ENCODE results near the gene SYCE3.
"Not testable (repeated sequence)": the region's sequence is repeated elsewhere in the genome, so short reads cannot be mapped to it uniquely, and the experiment has no call there.

SYCE3 gene, protein sequence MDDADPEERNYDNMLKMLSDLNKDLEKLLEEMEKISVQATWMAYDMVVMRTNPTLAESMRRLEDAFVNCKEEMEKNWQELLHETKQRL

DNA sequence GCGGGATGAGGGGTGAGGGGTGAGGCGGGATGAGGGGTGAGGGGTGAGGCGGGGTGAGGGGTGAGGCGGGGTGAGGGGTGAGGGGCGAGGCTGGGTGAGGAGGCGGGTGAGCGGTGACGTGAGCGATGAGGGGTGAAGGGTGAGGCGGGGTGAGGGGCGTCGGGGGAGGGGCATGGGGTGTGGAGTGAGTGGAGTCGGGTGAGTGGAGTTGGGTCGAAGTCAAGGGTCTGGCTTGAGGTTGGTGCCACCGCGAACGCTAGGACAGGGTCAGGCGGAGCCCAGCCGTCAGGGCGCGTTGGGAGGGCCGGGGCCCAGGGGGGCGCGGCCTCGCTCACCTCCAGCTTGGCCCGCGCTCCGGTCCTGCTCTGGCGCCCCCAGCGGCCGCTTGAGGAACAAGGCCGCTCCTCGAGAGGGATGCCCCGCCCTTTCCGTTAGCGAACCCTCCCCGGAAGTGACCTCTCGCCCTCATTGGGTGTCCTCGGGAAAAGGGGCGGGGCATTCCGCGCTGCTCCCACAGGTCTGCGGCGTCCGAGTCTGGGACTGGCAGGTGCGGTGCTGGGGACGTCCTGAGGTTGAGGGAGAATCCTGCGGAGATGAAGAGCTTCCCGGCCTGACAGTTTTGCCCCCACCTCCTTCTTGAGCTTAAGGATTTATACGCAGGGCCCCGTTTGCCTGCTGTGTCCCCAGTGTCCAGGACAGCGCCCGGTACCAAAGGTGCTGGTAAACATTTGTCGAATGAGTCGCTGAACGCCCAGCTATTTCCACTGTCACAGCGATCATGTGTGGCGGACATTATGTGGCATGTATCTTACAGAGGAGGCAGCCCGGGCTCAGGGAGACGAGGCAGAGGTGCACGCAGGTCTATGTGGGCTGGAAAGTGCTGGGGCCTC, at the start of gene SYCE3:
Gene SYCE3, minus strand, starts transcription at position 397 of the 890 bp plus-strand sequence. CDS start 6,514 bp downstream, outside the sequence.
- H3K4me1 ChIP-seq (ENCODE audit: control insufficient read depth in 1 of 2, insufficient read depth in 2 of 2, low read length in 2 of 2): peaks cover 9 to 14% of the 10 kb centered on the region in 2 donors
- H3K36me3 ChIP-seq (ENCODE audit: control insufficient read depth in 1 of 2, insufficient read depth in 2 of 2, low read length in 2 of 2): no peaks in the 10 kb centered on the region
- H3K9ac ChIP-seq (ENCODE audit: low read depth in 1 of 2, low read length in 2 of 2): peak within 1 kb of the TSS; percentile 64 to 86
- H3K27ac ChIP-seq (ENCODE audit: low read depth, low read length): peak within 1 kb of the TSS; percentile 71
- H3K4me3 ChIP-seq (ENCODE audit: low read depth in 1 of 2, low read length in 2 of 2): peak within 1 kb of the TSS; percentile 72 to 84
- H3K27me3 ChIP-seq (ENCODE audit: control insufficient read depth in 1 of 2, insufficient read depth in 2 of 2, low read length in 2 of 2): no peaks in the 10 kb centered on the region
- no peaks in the 10 kb centered on the region for H3K9me3 ChIP-seq (ENCODE audit: control insufficient read depth in 1 of 2, low read length in 2 of 2)

GRCh38 chr22:50612168-50612527, 49.4 kb upstream of the SYCE3 start:
- peaks cover 6 to 13% of the 10 kb centered on the region in 2 donors for H3K4me1 ChIP-seq (ENCODE audit: control insufficient read depth in 1 of 2, insufficient read depth in 2 of 2, low read length in 2 of 2)
- H3K9ac ChIP-seq (ENCODE audit: low read depth in 1 of 2, low read length in 2 of 2): no peak overlapping the region
- H3K27ac ChIP-seq (ENCODE audit: low read depth, low read length): no peak overlapping the region
- H3K27me3 ChIP-seq (ENCODE audit: control insufficient read depth in 1 of 2, insufficient read depth in 2 of 2, low read length in 2 of 2): peaks cover 6% of the 10 kb centered on the region in 2 donors
- H3K9me3 ChIP-seq (ENCODE audit: control insufficient read depth in 1 of 2, low read length in 2 of 2): no peaks in the 10 kb centered on the region
- H3K36me3 ChIP-seq (ENCODE audit: control insufficient read depth in 1 of 2, insufficient read depth in 2 of 2, low read length in 2 of 2): no peaks in the 10 kb centered on the region
- H3K4me3 ChIP-seq (ENCODE audit: low read depth in 1 of 2, low read length in 2 of 2): peak overlapping the region in 1 of 2 donors; percentile 29

DNA sequence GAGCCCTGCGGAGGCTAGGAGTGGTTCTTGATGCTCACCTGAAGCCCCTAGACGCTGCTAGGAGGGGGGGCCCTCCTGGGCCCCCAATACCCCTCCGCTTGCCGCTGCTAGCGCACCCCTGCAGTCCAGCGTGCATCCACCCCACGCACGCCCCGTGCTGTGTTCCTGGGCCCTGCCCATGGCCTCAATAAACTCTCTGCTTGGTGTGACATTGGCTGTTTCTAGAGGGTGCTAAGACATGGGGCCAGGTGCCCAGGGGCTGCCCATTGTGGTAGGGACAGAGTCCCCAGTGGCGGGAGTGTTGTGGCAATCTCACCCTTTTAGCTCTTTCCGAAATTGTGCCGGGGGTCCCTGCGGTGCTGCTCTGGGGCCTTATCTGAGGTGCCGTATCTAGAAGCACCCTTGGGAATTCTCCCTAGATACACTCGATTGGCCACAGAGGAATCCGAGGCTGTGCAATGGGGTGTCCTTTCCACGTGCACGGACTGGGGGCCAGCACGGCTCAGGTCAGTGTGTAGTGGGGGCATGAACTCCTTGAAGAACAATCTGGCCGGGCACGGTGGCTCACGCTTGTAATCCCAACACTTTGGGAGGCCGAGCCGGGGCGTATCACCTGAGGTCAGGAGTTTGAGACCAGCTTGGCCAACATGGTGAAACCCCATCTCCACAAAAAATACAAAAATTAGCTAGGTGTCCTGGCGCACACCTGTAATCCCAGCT, 48.8 kb upstream of the SYCE3 start:
- no peak overlapping the region for H3K27ac ChIP-seq (ENCODE audit: low read depth, low read length)
- H3K27me3 ChIP-seq (ENCODE audit: control insufficient read depth in 1 of 2, insufficient read depth in 2 of 2, low read length in 2 of 2): peaks cover 6 to 8% of the 10 kb centered on the region in 2 donors
- no peaks in the 10 kb centered on the region for H3K36me3 ChIP-seq (ENCODE audit: control insufficient read depth in 1 of 2, insufficient read depth in 2 of 2, low read length in 2 of 2)
- H3K4me1 ChIP-seq (ENCODE audit: control insufficient read depth in 1 of 2, insufficient read depth in 2 of 2, low read length in 2 of 2): peaks cover 6 to 13% of the 10 kb centered on the region in 2 donors
- no peak overlapping the region for H3K9ac ChIP-seq (ENCODE audit: low read depth in 1 of 2, low read length in 2 of 2)
- H3K4me3 ChIP-seq (ENCODE audit: low read depth in 1 of 2, low read length in 2 of 2): no peak overlapping the region
- H3K9me3 ChIP-seq (ENCODE audit: control insufficient read depth in 1 of 2, low read length in 2 of 2): no peaks in the 10 kb centered on the region

GRCh38 chr22:50610581-50610980, 47.9 kb upstream of the SYCE3 start:
- H3K4me1 ChIP-seq (ENCODE audit: control insufficient read depth in 1 of 2, insufficient read depth in 2 of 2, low read length in 2 of 2): peaks cover 6 to 13% of the 10 kb centered on the region in 2 donors
- no peaks in the 10 kb centered on the region for H3K36me3 ChIP-seq (ENCODE audit: control insufficient read depth in 1 of 2, insufficient read depth in 2 of 2, low read length in 2 of 2)
- H3K4me3 ChIP-seq (ENCODE audit: low read depth in 1 of 2, low read length in 2 of 2): no peak overlapping the region
- H3K27ac ChIP-seq (ENCODE audit: low read depth, low read length): no peak overlapping the region
- no peak overlapping the region for H3K9ac ChIP-seq (ENCODE audit: low read depth in 1 of 2, low read length in 2 of 2)
- peaks cover 6 to 12% of the 10 kb centered on the region in 2 donors for H3K27me3 ChIP-seq (ENCODE audit: control insufficient read depth in 1 of 2, insufficient read depth in 2 of 2, low read length in 2 of 2)
- H3K9me3 ChIP-seq (ENCODE audit: control insufficient read depth in 1 of 2, low read length in 2 of 2): no peaks in the 10 kb centered on the region

GRCh38 chr22:50610041-50610451, 47.3 kb upstream of the SYCE3 start:
- no peak overlapping the region for H3K9ac ChIP-seq (ENCODE audit: low read depth in 1 of 2, low read length in 2 of 2)
- H3K9me3 ChIP-seq (ENCODE audit: control insufficient read depth in 1 of 2, low read length in 2 of 2): no peaks in the 10 kb centered on the region
- peaks cover 6 to 13% of the 10 kb centered on the region in 2 donors for H3K4me1 ChIP-seq (ENCODE audit: control insufficient read depth in 1 of 2, insufficient read depth in 2 of 2, low read length in 2 of 2)
- no peak overlapping the region for H3K4me3 ChIP-seq (ENCODE audit: low read depth in 1 of 2, low read length in 2 of 2)
- H3K27me3 ChIP-seq (ENCODE audit: control insufficient read depth in 1 of 2, insufficient read depth in 2 of 2, low read length in 2 of 2): peaks cover 6 to 16% of the 10 kb centered on the region in 2 donors
- no peak overlapping the region for H3K27ac ChIP-seq (ENCODE audit: low read depth, low read length)
- no peaks in the 10 kb centered on the region for H3K36me3 ChIP-seq (ENCODE audit: control insufficient read depth in 1 of 2, insufficient read depth in 2 of 2, low read length in 2 of 2)

- H3K27me3 ChIP-seq (ENCODE audit: control insufficient read depth in 1 of 2, insufficient read depth in 2 of 2, low read length in 2 of 2): peaks cover 6 to 21% of the 10 kb centered on the region in 2 donors
Measured at GRCh38 chr22:50609599-50609998, 46.9 kb upstream of the SYCE3 start.

DNA sequence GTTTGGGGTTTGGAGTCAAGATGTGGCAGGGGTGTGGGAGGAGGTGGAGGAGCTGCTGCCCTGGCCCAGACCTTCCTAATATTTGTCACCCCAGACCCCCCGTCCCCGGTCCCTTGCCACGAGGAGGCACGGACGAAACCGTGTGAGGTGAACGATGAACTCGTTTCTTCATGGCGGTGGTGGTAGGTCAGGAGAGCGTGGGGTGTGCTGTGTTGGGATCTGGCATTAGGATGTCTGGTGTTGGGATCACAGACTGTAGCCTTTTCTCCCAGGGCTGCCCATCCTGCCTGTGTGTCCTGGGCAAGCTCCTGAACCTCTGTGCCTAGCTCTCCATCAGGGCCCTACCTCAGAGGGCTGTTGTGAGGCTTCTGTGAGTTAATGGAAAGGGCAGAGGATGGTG, 46.3 kb upstream of the SYCE3 start:
- Histone ChIP-seq H3K27me3 (ENCODE audit: control insufficient read depth in 1 of 2, insufficient read depth in 2 of 2, low read length in 2 of 2) (peaks cover 6 to 21% of the 10 kb centered on the region in 2 donors), H3K9me3 (ENCODE audit: control insufficient read depth in 1 of 2, low read length in 2 of 2) (no peaks in the 10 kb centered on the region), H3K27ac (ENCODE audit: low read depth, low read length) (no peak overlapping the region), H3K4me1 (ENCODE audit: control insufficient read depth in 1 of 2, insufficient read depth in 2 of 2, low read length in 2 of 2) (peaks cover 6 to 13% of the 10 kb centered on the region in 2 donors), H3K9ac (ENCODE audit: low read depth in 1 of 2, low read length in 2 of 2) (no peak overlapping the region), H3K36me3 (ENCODE audit: control insufficient read depth in 1 of 2, insufficient read depth in 2 of 2, low read length in 2 of 2) (no peaks in the 10 kb centered on the region), H3K4me3 (ENCODE audit: low read depth in 1 of 2, low read length in 2 of 2) (no peak overlapping the region)

More at GRCh38 chr22:50609599-50609998, 46.9 kb upstream of the SYCE3 start:
- Histone ChIP-seq H3K4me1 (ENCODE audit: control insufficient read depth in 1 of 2, insufficient read depth in 2 of 2, low read length in 2 of 2) (peaks cover 6 to 13% of the 10 kb centered on the region in 2 donors), H3K9me3 (ENCODE audit: control insufficient read depth in 1 of 2, low read length in 2 of 2) (no peaks in the 10 kb centered on the region), H3K4me3 (ENCODE audit: low read depth in 1 of 2, low read length in 2 of 2) (no peak overlapping the region), H3K27ac (ENCODE audit: low read depth, low read length) (no peak overlapping the region), H3K36me3 (ENCODE audit: control insufficient read depth in 1 of 2, insufficient read depth in 2 of 2, low read length in 2 of 2) (no peaks in the 10 kb centered on the region), H3K9ac (ENCODE audit: low read depth in 1 of 2, low read length in 2 of 2) (no peak overlapping the region)

DNA sequence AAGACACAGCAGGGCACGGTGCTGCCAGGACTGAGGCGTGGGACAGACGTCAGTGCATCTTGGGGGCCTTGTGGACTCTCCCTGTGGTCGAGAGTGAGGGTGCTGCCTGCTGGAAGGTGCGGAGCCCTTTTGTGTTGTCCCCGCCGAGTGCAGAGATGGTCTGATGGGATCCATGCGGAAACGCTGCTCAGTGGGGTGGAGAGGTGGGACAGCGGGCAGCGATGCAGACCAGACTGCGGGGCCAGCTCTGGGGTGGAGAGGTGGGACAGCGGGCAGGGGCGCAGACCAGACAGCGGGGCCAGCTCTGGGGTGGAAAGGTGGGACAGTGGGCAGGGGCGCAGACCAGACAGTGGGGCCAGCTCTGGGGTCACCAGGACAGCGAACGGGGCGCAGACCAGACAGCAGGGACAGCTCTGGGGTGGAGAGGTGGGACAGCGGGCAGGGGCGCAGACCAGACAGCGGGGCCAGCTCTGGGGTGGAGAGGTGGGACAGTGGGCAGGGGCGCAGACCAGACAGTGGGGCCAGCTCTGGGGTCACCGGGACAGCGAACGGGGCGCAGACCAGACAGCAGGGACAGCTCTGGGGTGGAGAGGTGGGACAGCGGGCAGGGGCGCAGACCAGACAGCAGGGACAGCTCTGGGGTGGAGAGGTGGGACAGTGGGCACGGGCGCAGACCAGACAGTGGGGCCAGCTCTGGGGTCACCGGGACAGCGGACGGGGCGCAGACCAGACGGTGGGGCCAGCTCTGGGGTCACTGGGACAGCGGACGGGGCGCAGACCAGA, 45.5 kb upstream of the SYCE3 start:
- Histone ChIP-seq H3K27me3 (ENCODE audit: control insufficient read depth in 1 of 2, insufficient read depth in 2 of 2, low read length in 2 of 2) (peaks cover 13 to 21% of the 10 kb centered on the region in 2 donors), H3K4me1 (ENCODE audit: control insufficient read depth in 1 of 2, insufficient read depth in 2 of 2, low read length in 2 of 2) (peaks cover 4 to 10% of the 10 kb centered on the region in 2 donors)
- not testable (repeated sequence) for H3K9me3 ChIP-seq (ENCODE audit: control insufficient read depth in 1 of 2, low read length in 2 of 2); H3K9ac ChIP-seq (ENCODE audit: low read depth in 1 of 2, low read length in 2 of 2); H3K36me3 ChIP-seq (ENCODE audit: control insufficient read depth in 1 of 2, insufficient read depth in 2 of 2, low read length in 2 of 2); H3K27ac ChIP-seq (ENCODE audit: low read depth, low read length); H3K4me3 ChIP-seq (ENCODE audit: low read depth in 1 of 2, low read length in 2 of 2)

- Histone ChIP-seq H3K9me3 (ENCODE audit: control insufficient read depth in 1 of 2, low read length in 2 of 2) (no peaks in the 10 kb centered on the region), H3K27ac (ENCODE audit: low read depth, low read length) (no peak overlapping the region), H3K36me3 (ENCODE audit: control insufficient read depth in 1 of 2, insufficient read depth in 2 of 2, low read length in 2 of 2) (no peaks in the 10 kb centered on the region), H3K4me3 (ENCODE audit: low read depth in 1 of 2, low read length in 2 of 2) (no peak overlapping the region), H3K9ac (ENCODE audit: low read depth in 1 of 2, low read length in 2 of 2) (no peak overlapping the region), H3K27me3 (ENCODE audit: control insufficient read depth in 1 of 2, insufficient read depth in 2 of 2, low read length in 2 of 2) (peaks cover 19 to 27% of the 10 kb centered on the region in 2 donors), H3K4me1 (ENCODE audit: control insufficient read depth in 1 of 2, insufficient read depth in 2 of 2, low read length in 2 of 2) (peaks cover 0 to 6% of the 10 kb centered on the region in 2 donors)
Measured at GRCh38 chr22:50607659-50608020, 44.9 kb upstream of the SYCE3 start.

All from duodenal mucosa (tissue), 2 donors.